PC-9 (cell line): ENCODE data around the gene TRPT1. TPM values are rescaled to one million over a fixed set of nuclear protein-coding genes. Genes with fewer than 3 reads are reported as not detected.

Experiments used
- BruUV-seq: library from RNA; stranded (reverse); fragments of 400-500 nt; replicated peaks from 2 replicates; lab custom pipeline; 2021; lab: Mats Ljungman, UMichigan
- CTCF ChIA-PET: fragments of 300-600 bp; sonication (Branson Sonifier 250); formaldehyde crosslinking; loops from one replicate; lab custom pipeline; 2022; ENCODE audit warnings: antibody characterized with exemption; lab: Charles Lee
- POLR2A ChIA-PET: fragments of 300-600 bp; sonication (Branson Sonifier 250); formaldehyde crosslinking; loops from one replicate; lab custom pipeline; 2022; ENCODE audit warnings: antibody characterized with exemption; ENCODE audit not compliant: unreplicated experiment; lab: Charles Lee
- DNase-seq, 2 experiments: peaks; one replicate each; pipeline versions ENCODE4 v3.0.0 to v3.0.0-alpha.2; 2015 to 2022; ENCODE audit warnings: mixed read lengths in 1 of 2
- H2AFZ ChIP-seq: fragments of 200-600 bp; sonication (generic); 2 replicates; pipeline ENCODE4 v1.8.1; 2017; ENCODE audit warnings: antibody characterized with exemption
- H3F3A ChIP-seq: fragments of 200-600 bp; sonication (generic); 2 replicates; pipeline ENCODE4 v1.8.1; 2017; ENCODE audit warnings: antibody characterized with exemption, mild to moderate bottlenecking, low read depth; ENCODE audit not compliant: insufficient read depth
- H3K27ac ChIP-seq: fragments of 200-600 bp; sonication (generic); 2 replicates; pipeline ENCODE4 v1.6.1; 2016; ENCODE audit warnings: mixed run types
- H3K27me3 ChIP-seq: fragments of 200-600 bp; sonication (generic); 2 replicates; pipeline ENCODE4 v1.6.1; 2016; ENCODE audit warnings: low read depth, mixed run types; ENCODE audit not compliant: insufficient read depth
- H3K36me3 ChIP-seq: fragments of 200-600 bp; sonication (generic); 2 replicates; pipeline ENCODE4 v1.6.1; 2016; ENCODE audit warnings: low read depth, mixed run types
- H3K4me1 ChIP-seq: fragments of 200-600 bp; sonication (generic); replicated peaks from 2 replicates; pipeline ENCODE4 v1.6.1; 2016; ENCODE audit warnings: mixed run types; ENCODE audit not compliant: insufficient read depth
- H3K4me2 ChIP-seq: fragments of 200-600 bp; sonication (generic); 2 replicates; pipeline ENCODE4 v1.6.1; 2017; ENCODE audit warnings: mixed run types
- H3K4me3 ChIP-seq: fragments of 200-600 bp; sonication (generic); 2 replicates; pipeline ENCODE4 v1.6.1; 2016; ENCODE audit warnings: mixed run types
- H3K79me2 ChIP-seq: fragments of 200-600 bp; sonication (generic); 2 replicates; pipeline ENCODE4 v1.6.1; 2017; ENCODE audit warnings: low read depth, mixed run types
- H3K9me2 ChIP-seq: fragments of 200-600 bp; sonication (generic); 2 replicates; pipeline ENCODE4 v1.8.1; 2017; ENCODE audit warnings: mild to moderate bottlenecking; ENCODE audit not compliant: insufficient read depth
- H3K9me3 ChIP-seq: fragments of 200-600 bp; sonication (generic); 2 replicates; pipeline ENCODE4 v1.8.1; 2016; ENCODE audit warnings: low read depth; ENCODE audit not compliant: insufficient read depth
- H4K20me1 ChIP-seq: fragments of 200-600 bp; sonication (generic); 2 replicates; pipeline ENCODE4 v1.8.1; 2017; ENCODE audit not compliant: insufficient read depth
- CTCF ChIP-seq: fragments of 200-600 bp; sonication (generic); conservative IDR thresholded peaks from 2 replicates; pipeline ENCODE4 v1.6.1; 2017; ENCODE audit warnings: mixed run types, antibody characterized with exemption, mild to moderate bottlenecking, moderate library complexity
- EZH2 ChIP-seq: fragments of 200-600 bp; sonication (generic); IDR thresholded peaks from 2 replicates; pipeline ENCODE4 v1.8.0; 2017; ENCODE audit warnings: antibody characterized with exemption, low read depth
- intact Hi-C: fragments of 100-400 bp; cut with micrococcal nuclease; formaldehyde crosslinking; loops from one replicate; pipeline ENCODE4 v1.10.0; 2022; ENCODE audit not compliant: unreplicated experiment
- total RNA-seq: library from RNA; stranded (reverse); gene quantifications from 2 replicates; pipeline ENCODE4 v1.2.3, GENCODE V29; 2021

TRPT1 gene
- total RNA-seq, 1 experiment from 2014 or later, result 55.2 TPM

- ChIA-PET POLR2A (interaction anchor here (0.5 to 0.8 kb wide), 7 partner anchors 16 to 344 kb away, joined by 3 to 19 read pairs (median 5); no protein-coding TSS in a partner anchor), CTCF (interaction anchor here (0.6 to 0.8 kb wide), 8 partner anchors 15 to 301 kb away, joined by 3 to 6 read pairs (median 3); partner anchors contain the start of gene CATSPERZ)
- Histone ChIP-seq H3K79me2 (peaks cover 28% of the 10 kb centered on the region), H3K27ac (peak within 1 kb of the TSS; percentile 64), H3K36me3 (peaks cover 12% of the 10 kb centered on the region; the same call in 1 of the 2 replicates), H2AFZ (peak within 1 kb of the TSS; percentile 79), H3K4me1 (peaks cover 29% of the 10 kb centered on the region), H3K4me3 (peak within 1 kb of the TSS; percentile 64), H3K9me3 (no peaks in the 10 kb centered on the region), H3K4me2 (peak within 1 kb of the TSS; percentile 90), H3F3A (peaks cover 44% of the 10 kb centered on the region; the same call in 1 of the 2 replicates), H4K20me1 (no peaks in the 10 kb centered on the region; the same call in 1 of the 2 replicates), H3K27me3 (no peaks in the 10 kb centered on the region), H3K9me2 (no peaks in the 10 kb centered on the region)
- DNase-seq, result peak; percentile 100
- intact Hi-C loops, result loop anchor here (1.0 to 5.0 kb wide), 3 partner anchors 21 to 119 kb away; partner anchors contain the start of genes DNAJC4, ESRRA and VEGFB
- BruUV-seq, result no TSS peak
- no peak for TF ChIP-seq EZH2
- peak; percentile 31; the same call in 1 of the 2 replicates for TF ChIP-seq CTCF
Observed at GRCh38 chr11:64185693-64186491, 40.1 kb downstream of the TRPT1 start, which contains the start of gene STIP1. Gene STIP1, plus strand, starts transcription at chr11:64186171. Its CDS starts 91 bp downstream, at chr11:64186262.

DNA sequence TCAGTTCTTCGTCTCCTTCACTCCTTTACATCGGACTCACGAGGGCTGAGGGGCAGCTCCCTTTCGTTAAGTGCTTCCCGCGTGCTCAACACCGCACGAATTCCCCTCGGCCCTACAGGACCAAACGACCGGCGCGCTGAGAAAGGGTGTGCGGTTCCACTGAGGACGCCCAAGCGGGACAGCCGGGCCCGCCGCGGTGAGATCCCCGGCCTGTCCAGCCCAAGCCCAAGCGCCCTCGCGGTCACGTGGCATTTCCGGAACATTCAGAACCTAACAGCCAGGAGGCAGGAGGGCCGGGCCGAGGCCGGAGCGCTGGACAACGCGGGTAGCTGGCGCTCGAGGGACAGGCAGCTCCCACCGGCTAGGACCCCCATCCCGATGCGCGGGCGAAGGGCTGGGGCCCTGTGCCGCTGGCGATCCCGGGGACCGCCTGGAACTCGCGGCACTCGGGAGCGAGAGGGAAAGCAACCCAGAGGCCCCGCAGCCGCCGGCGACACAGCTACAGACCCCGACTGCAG lies 40.8 kb downstream of the TRPT1 start:
- DNase-seq, result peak in 1 of 2 experiments; percentile 66
- H3K27ac ChIP-seq, result peak overlapping the region; percentile 64
- H3K9me2 ChIP-seq, result no peaks in the 10 kb centered on the region
- H3F3A ChIP-seq, result peaks cover 37% of the 10 kb centered on the region; the same call in 1 of the 2 replicates
- H3K79me2 ChIP-seq, result peaks cover 28% of the 10 kb centered on the region
- H3K27me3 ChIP-seq, result no peaks in the 10 kb centered on the region
- ChIA-PET POLR2A (interaction anchor here (0.5 to 0.8 kb wide), 9 partner anchors 16 to 1584 kb away, joined by 3 to 19 read pairs (median 5); partner anchors contain the start of genes HNRNPUL2 and MTA2), CTCF (interaction anchor here (0.6 to 0.7 kb wide), 5 partner anchors 15 to 622 kb away, joined by 3 to 7 read pairs (median 3); no protein-coding TSS in a partner anchor)
- intact Hi-C loops, result loop anchor here (1.0 to 5.0 kb wide), 3 partner anchors 20 to 120 kb away; partner anchors contain the start of genes DNAJC4, ESRRA and VEGFB
- peak overlapping the region; percentile 90 for H3K4me2 ChIP-seq
- H4K20me1 ChIP-seq, result no peaks in the 10 kb centered on the region; the same call in 1 of the 2 replicates
- peaks cover 31% of the 10 kb centered on the region for H3K4me1 ChIP-seq
- peak overlapping the region; percentile 79 for H2AFZ ChIP-seq
- TSS peak; percentile 70 for BruUV-seq
- H3K4me3 ChIP-seq, result peak overlapping the region; percentile 64
- TF ChIP-seq EZH2 (no peak), CTCF (0 out of 2 replicates have a peak, but pooled peaks have one; percentile 26)
- no peaks in the 10 kb centered on the region for H3K9me3 ChIP-seq
- H3K36me3 ChIP-seq, result peaks cover 6% of the 10 kb centered on the region; the same call in 1 of the 2 replicates

DNA sequence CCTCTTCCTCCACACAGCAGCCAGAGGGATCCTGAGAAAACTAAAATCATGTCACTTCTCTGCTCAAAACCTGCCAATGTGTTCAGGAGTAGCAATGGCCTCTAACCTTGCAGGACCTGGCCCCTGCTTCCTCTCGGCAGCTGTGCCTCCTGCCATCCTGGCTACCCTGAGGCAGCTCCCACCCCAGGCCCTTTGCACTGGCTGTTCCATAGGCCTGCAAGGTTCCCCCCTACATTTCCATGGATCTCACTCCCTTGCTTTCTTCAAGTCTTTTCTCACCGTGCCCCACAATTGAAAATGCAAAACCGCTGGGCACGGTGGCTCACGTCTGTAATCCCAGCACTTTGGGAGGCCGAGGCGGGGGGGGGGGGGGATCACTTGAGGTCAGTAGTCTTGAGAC lies 42.1 kb downstream of the TRPT1 start:
- no peak for DNase-seq
- Histone ChIP-seq H2AFZ (no peak overlapping the region), H3K4me3 (no peak overlapping the region; the same call in 1 of the 2 replicates), H3K27me3 (no peaks in the 10 kb centered on the region), H3K9me2 (no peaks in the 10 kb centered on the region), H3K9me3 (no peaks in the 10 kb centered on the region), H3K4me1 (peaks cover 31% of the 10 kb centered on the region), H3K27ac (no peak overlapping the region), H3K4me2 (peak overlapping the region; percentile 90), H4K20me1 (no peaks in the 10 kb centered on the region; the same call in 1 of the 2 replicates), H3K79me2 (peaks cover 28% of the 10 kb centered on the region), H3F3A (peaks cover 30% of the 10 kb centered on the region; the same call in 1 of the 2 replicates), H3K36me3 (no peaks in the 10 kb centered on the region)
- intact Hi-C loops, result loop anchor here (2.0 kb wide), 1 partner anchor 121 kb away; the partner anchor contains the start of gene ESRRA
- POLR2A ChIA-PET, result no interaction called here
- no peak for TF ChIP-seq CTCF
- TF ChIP-seq EZH2, result no peak
- CTCF ChIA-PET, result no interaction called here
- no TSS peak for BruUV-seq
